Neural progenitor cell (in vitro differentiated cells): Measurements from ENCODE around the gene PRKAR1A.

Source experiments
- CTCF ChIP-seq: fragments of 200-600 bp; sonication (generic); IDR thresholded peaks from 2 replicates; pipeline ENCODE4 v1.5.1; 2017; ENCODE audit warnings: antibody characterized with exemption, mild to moderate bottlenecking
- EZH2 ChIP-seq: fragments of 200-600 bp; sonication (generic); IDR thresholded peaks from 2 replicates; pipeline ENCODE4 v1.6.1; 2017; ENCODE audit warnings: antibody characterized with exemption, mild to moderate bottlenecking, moderate library complexity
- EZH2phosphoT487 ChIP-seq: fragments of 200-600 bp; sonication (generic); IDR thresholded peaks from 2 replicates; pipeline ENCODE4 v1.6.1; 2017; ENCODE audit warnings: antibody characterized with exemption

- TF ChIP-seq CTCF (no peak), EZH2phosphoT487 (no peak), EZH2 (no peak)
Observed at GRCh38 chr17:68522266-68522665, 10.0 kb downstream of the PRKAR1A start.
